HL-60/S4 treated with retinoic acid at 250 ng/mL for 4 days and 3 days (cell line): ENCODE results near the gene FAT3.

ENCODE experiments used
- in situ Hi-C: fragments of 300-500 bp; cut with MboI; formaldehyde crosslinking; loops from 2 replicates; pipeline ENCODE4 v1.7.0; 2022; ENCODE audit warnings: low sequenced_read_pairs

The FAT3 gene

DNA sequence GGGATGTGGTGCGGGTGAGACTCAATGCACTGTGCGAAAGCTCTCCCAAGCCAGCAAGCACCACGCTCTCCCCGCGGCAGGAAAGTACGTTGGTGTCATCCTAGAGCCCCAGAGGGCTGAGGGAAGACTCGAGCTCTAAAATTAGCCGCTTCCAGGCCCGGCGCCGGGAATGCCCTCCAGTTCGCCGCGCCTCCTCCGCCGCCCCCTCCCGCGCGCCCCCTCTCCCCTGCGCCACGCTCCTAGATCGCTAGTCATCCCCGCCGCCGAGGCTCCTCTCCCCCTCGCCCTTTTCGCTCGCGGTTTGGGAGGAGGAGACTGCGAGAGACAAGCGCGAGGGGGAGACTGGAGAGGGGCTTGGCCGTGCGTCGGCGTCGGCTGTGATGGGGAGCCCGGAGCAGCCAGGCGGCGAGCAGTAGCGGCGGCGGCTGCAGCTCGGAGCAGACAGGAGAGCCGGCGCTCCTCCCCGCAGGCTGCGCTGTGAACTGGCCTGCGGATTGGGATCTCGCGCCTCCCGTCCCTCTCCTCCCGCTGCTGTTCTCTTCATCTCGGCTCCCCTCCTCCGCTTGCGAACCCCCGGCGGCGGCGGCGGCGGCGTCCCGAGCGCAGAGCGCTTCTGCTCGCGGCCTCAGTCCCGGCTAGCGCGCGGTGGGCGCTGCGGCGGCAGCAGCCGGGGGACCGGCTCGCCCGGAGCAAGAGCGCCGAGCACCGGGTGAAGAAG is at the start of gene FAT3:
Gene FAT3, plus strand, starts transcription at position 412 of the 718 bp plus-strand sequence. CDS start 127,295 bp downstream, outside the sequence.
- in situ Hi-C loops, result no loop called here

DNA sequence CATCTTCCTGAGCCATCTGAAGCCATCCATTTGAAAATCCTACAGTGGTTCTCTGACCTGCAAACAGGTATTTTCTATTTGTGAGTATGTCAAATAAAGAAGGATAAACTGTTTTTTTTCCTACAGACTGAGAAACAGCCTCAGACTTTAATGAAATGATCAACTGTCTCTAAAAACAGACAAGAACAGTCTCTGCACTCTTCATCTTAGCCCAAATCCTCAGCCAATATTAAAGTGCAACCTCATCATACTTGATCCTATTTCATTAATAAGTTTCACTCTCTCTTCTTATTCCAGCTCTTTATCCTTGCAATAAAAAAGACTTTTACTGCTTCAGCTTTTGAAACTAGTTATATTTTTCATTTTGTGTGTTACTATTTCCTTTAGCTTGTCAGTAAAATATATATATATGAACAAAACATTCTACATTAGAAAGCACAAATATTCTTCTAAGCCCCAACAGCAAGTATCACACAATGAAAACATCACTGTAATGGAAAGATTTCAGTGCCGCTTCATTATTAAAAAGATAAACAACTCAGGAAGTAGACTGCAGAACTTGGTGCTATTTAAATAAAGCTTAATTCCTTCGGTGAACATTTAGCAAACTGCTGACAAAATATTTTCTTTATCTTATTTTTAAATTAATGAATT is 45.5 kb upstream of the FAT3 start:
- in situ Hi-C loops, result no loop called here

GRCh38 chr11:92180226-92180625 is 44.4 kb upstream of the FAT3 start:
- in situ Hi-C loops, result no loop called here

GRCh38 chr11:92180664-92181251 is 43.9 kb upstream of the FAT3 start:
- in situ Hi-C loops, result no loop called here

DNA sequence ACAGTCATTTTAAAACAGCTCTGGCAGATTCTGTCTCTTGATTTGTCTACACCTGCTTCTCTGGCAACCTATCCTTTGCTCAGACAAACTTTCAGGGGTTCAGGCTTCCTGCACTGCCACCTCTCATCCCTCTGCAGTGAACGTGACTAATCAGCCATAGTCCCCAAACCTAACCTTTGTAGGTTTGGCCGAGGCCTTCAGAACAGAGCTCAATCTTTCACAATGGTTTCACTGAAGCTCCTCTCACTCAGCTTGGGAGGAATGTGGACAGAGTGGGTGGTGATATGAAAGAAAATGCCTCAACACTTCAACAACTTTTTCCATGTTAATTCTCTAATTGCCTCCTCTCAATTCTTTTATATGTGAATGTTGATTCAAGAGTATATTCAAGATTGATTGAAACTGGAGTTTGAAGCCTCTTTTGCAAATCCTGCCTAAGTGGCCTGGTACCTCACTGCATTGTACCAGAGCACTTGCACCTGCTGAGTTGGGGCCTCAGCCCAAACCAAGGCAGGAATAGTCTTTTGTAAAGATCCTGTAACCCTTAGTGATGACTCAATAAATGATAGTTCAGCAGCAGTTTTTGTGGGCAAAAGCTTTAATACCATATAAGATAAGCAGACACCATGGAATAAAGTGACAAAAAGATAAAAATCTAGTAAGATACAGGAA is 33.9 kb upstream of the FAT3 start:
- in situ Hi-C loops, result no loop called here

- in situ Hi-C loops, result no loop called here
Observed at GRCh38 chr11:92192141-92192540, 32.5 kb upstream of the FAT3 start.

GRCh38 chr11:92198268-92198667 is 26.4 kb upstream of the FAT3 start:
- in situ Hi-C loops, result no loop called here

DNA sequence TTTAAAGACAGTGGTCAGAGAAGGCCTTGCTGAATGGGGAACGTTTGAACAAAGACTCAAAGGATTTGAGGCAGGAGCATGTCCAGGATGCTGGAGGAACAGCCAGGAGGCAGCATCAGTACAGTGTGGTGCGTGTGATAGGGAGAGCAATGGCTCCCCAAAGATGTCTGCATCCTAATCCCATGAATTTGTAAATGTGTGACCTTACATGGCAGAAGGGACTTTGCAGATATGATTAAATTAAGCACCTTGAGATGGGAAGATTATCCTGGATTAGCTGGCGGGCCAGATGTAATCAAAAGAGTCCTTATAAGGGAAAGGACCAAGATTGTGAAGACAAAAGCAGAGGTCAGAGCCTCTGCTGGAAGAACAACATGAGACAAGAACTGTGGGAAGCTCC is 24.6 kb upstream of the FAT3 start:
- in situ Hi-C loops, result no loop called here

GRCh38 chr11:92204731-92205130 is 19.9 kb upstream of the FAT3 start:
- in situ Hi-C loops, result no loop called here

DNA sequence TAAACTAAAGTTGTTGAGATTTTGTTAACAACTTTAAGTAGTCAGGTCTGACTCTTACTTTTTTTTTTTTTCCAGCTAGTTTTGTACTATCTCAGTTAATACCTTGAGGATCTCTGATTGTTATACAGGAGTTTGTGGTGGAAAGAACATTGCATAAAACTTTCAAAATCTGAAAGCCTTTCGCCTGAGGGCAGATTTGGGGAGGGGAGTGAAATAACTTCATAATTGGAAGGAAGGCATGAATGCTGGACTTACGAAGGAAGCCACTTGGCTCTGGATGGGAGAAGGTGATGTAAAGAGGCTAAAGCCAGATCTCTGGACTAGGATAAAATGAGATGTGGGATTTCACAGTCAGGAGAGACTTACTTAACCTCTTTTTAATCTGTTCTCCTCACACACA is 18.2 kb upstream of the FAT3 start:
- in situ Hi-C loops, result no loop called here

GRCh38 chr11:92211576-92212167 is 12.9 kb upstream of the FAT3 start:
- in situ Hi-C loops, result no loop called here

GRCh38 chr11:92212530-92212929 is 12.1 kb upstream of the FAT3 start:
- in situ Hi-C loops, result no loop called here

DNA sequence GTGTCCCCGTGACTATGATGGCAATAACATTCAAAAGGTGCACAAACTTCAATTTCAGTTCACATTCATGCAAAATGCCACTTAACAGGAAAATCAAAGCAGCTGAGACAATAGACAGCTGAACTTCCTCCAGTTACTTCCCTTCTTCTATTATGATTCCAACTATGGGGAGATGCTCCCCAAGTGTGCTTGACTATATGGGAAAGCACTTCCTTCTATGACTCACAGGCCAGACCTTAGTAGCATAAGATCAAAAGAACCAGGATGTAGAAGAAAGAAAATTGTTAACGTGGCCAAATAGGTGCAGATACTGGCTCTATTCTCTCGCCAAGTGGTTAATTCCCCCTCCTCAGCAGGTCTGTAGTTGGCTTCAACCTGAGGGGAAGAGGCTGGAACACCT is 7.8 kb upstream of the FAT3 start:
- in situ Hi-C loops, result no loop called here

DNA sequence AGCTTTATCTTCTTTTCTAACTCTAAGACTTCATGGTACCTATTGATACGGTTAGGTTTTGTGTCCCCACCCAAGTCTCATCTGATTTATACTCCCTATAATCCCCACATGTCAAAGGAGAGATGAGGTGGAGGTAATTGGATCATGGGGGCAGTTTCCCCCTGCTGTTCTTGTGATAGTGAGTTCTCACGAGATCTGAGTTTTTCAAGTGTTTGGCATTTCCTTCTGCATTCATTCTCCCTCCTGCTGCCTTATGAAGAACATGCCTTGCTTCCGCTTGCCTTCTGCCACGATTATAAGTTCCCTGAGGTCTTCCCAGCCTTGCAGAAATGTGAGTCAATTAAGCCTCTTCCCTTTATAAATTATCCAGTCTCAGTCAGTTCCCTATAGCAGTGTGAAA is 5.1 kb upstream of the FAT3 start:
- in situ Hi-C loops, result no loop called here

GRCh38 chr11:92222701-92223100 is 1.9 kb upstream of the FAT3 start:
- in situ Hi-C loops, result no loop called here

GRCh38 chr11:92224054-92224406 is 588 bp upstream of the FAT3 start:
- in situ Hi-C loops, result no loop called here

GRCh38 chr11:92225125-92225567 is 528 bp downstream of the FAT3 start:
- in situ Hi-C loops, result no loop called here

- in situ Hi-C loops, result no loop called here
Observed at GRCh38 chr11:92225568-92226330, 1.1 kb downstream of the FAT3 start.

GRCh38 chr11:92226331-92227229 is 2.0 kb downstream of the FAT3 start:
- in situ Hi-C loops, result no loop called here
